SU-DHL-6 (cell line): ENCODE results near the gene DNAAF8.

Experiments used
- H2AFZ ChIP-seq: fragments of 200-600 bp; sonication (generic); 2 replicates; pipeline ENCODE4 v1.6.1; 2014; ENCODE audit warnings: low read depth, mild to moderate bottlenecking, moderate library complexity, mixed read lengths, antibody characterized with exemption, low read length; ENCODE audit not compliant: severe bottlenecking
- H3F3A ChIP-seq: fragments of 200-600 bp; shearing (Covaris generic); 2 replicates; pipeline ENCODE4 v1.6.0; 2016; ENCODE audit warnings: antibody characterized with exemption, mild to moderate bottlenecking; ENCODE audit not compliant: insufficient read depth
- H3K27ac ChIP-seq: fragments of 200-600 bp; sonication (generic); 2 replicates; pipeline ENCODE4 v1.5.1; 2016; ENCODE audit warnings: low read depth, mild to moderate bottlenecking, low read length, moderate library complexity, mixed read lengths
- H3K27me3 ChIP-seq: fragments of 200-600 bp; sonication (generic), shearing (Covaris generic); 2 replicates; pipeline ENCODE4 v1.6.0; 2014; ENCODE audit warnings: mild to moderate bottlenecking, low read length
- H3K36me3 ChIP-seq: fragments of 200-600 bp; sonication (generic); 2 replicates; pipeline ENCODE4 v1.6.1; 2014; ENCODE audit warnings: mild to moderate bottlenecking, low read length, mixed read lengths
- H3K4me2 ChIP-seq: fragments of 300-600, 200-600 bp; shearing (Covaris generic), sonication (generic); 2 replicates; pipeline ENCODE4 v1.6.0; 2014; ENCODE audit warnings: low read length, low read depth, mild to moderate bottlenecking; ENCODE audit not compliant: poor library complexity, severe bottlenecking
- H3K4me3 ChIP-seq: fragments of 200-600 bp; sonication (generic); 2 replicates; pipeline ENCODE4 v1.5.1; 2014; ENCODE audit warnings: antibody characterized with exemption, low read length, mild to moderate bottlenecking, mixed read lengths; ENCODE audit not compliant: insufficient read depth, poor library complexity, severe bottlenecking
- H3K79me2 ChIP-seq: fragments of 200-600 bp; sonication (generic); 2 replicates; pipeline ENCODE4 v1.6.1; 2014; ENCODE audit warnings: mild to moderate bottlenecking, low read length, moderate library complexity; ENCODE audit not compliant: insufficient read depth
- H3K9ac ChIP-seq: fragments of 200-600 bp; sonication (generic); 2 replicates; pipeline ENCODE4 v1.7.0; 2014; ENCODE audit warnings: mild to moderate bottlenecking, low read length
- H3K9me2 ChIP-seq: fragments of 200-600 bp; sonication (generic); replicated peaks from 2 replicates; pipeline ENCODE4 v1.6.1; 2014; ENCODE audit warnings: low read length; ENCODE audit not compliant: insufficient read depth
- H3K9me3 ChIP-seq: fragments of 200-600 bp; sonication (generic); 2 replicates; pipeline ENCODE4 v1.6.1; 2014; ENCODE audit warnings: low read length, mixed read lengths; ENCODE audit not compliant: insufficient read depth
- H4K20me1 ChIP-seq: fragments of 200-600 bp; sonication (generic); 2 replicates; pipeline ENCODE4 v1.6.1; 2014; ENCODE audit warnings: low read depth, mild to moderate bottlenecking, antibody characterized with exemption, low read length, moderate library complexity, mixed read lengths
- EZH2phosphoT487 ChIP-seq: fragments of 200-600 bp; sonication (generic), shearing (Covaris generic); conservative IDR thresholded peaks from 2 replicates; pipeline ENCODE4 v1.6.1; 2018; ENCODE audit warnings: mild to moderate bottlenecking, antibody characterized with exemption, low read length, moderate library complexity, mixed read lengths
- TF ChIP-seq, protein P1 (sequence below): fragments of 200-600 bp; sonication (generic); IDR thresholded peaks from one replicate; pipeline ENCODE4 v1.5.1; 2017; ENCODE audit warnings: antibody characterized with exemption, mild to moderate bottlenecking, low read length, moderate library complexity; ENCODE audit not compliant: insufficient read depth, poor library complexity, severe bottlenecking

The DNAAF8 gene

DNA sequence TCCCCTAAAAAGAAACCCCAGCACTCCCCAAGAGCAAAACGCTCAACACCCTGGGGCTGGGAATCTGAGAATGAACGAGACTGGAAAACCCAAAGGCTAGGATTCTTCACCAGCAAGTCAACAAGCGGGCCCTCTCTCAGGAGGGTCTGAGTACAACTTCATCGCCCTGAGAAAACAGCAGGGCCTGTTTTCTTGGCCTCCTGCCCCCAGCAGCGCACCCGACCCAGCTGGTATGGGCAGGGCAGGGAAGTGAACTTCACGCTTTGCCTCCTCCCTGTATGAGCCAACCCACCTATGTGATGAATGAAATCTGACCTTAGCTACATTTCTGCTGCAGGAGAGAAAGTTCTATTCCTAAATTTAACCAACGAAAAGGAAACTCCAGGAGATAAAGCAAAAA lies 29.8 kb upstream of the DNAAF8 start:
- no peaks in the 10 kb centered on the region for H4K20me1 ChIP-seq

DNA sequence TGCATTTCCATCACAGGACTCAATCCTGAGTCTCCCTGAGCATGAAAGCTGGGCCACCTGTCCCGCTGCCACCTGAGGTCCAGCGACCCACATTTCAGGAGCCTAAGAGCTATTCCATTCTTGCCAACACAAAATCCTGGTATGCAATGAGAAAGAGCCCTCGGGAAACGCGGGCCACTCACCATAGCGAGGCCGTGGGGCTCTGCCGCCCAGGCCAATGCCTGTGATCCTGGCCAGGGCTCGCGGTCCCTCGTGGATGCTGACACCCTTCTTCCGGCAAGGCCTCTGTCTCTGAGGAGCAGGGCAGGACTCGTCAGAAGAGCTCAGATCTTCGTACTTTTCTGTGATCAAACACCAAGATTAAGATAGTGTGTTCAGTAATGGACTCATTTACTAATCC lies 29.4 kb upstream of the DNAAF8 start:
- no peak overlapping the region for H3K4me2 ChIP-seq
- no peaks in the 10 kb centered on the region for H4K20me1 ChIP-seq
- TF ChIP-seq, protein P1, sequence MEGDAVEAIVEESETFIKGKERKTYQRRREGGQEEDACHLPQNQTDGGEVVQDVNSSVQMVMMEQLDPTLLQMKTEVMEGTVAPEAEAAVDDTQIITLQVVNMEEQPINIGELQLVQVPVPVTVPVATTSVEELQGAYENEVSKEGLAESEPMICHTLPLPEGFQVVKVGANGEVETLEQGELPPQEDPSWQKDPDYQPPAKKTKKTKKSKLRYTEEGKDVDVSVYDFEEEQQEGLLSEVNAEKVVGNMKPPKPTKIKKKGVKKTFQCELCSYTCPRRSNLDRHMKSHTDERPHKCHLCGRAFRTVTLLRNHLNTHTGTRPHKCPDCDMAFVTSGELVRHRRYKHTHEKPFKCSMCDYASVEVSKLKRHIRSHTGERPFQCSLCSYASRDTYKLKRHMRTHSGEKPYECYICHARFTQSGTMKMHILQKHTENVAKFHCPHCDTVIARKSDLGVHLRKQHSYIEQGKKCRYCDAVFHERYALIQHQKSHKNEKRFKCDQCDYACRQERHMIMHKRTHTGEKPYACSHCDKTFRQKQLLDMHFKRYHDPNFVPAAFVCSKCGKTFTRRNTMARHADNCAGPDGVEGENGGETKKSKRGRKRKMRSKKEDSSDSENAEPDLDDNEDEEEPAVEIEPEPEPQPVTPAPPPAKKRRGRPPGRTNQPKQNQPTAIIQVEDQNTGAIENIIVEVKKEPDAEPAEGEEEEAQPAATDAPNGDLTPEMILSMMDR = no peak
- no peak for TF ChIP-seq EZH2phosphoT487
- H3F3A ChIP-seq = no peaks in the 10 kb centered on the region
- H3K79me2 ChIP-seq = no peaks in the 10 kb centered on the region
- no peak overlapping the region for H3K4me3 ChIP-seq
- no peak overlapping the region for H3K27ac ChIP-seq
- no peaks in the 10 kb centered on the region for H3K27me3 ChIP-seq
- H3K9ac ChIP-seq = no peak overlapping the region
- H2AFZ ChIP-seq = no peak overlapping the region
- H3K9me3 ChIP-seq = no peaks in the 10 kb centered on the region
- no peaks in the 10 kb centered on the region for H3K9me2 ChIP-seq
- no peaks in the 10 kb centered on the region for H3K36me3 ChIP-seq

More for the DNA sequence above, 29.8 kb upstream of the DNAAF8 start:
- H3F3A ChIP-seq = no peaks in the 10 kb centered on the region
- H3K4me2 ChIP-seq = no peak overlapping the region
- H3K9ac ChIP-seq = no peak overlapping the region
- no peak overlapping the region for H3K4me3 ChIP-seq
- TF ChIP-seq, protein P1 = no peak
- no peak for TF ChIP-seq EZH2phosphoT487
- no peaks in the 10 kb centered on the region for H3K9me3 ChIP-seq
- no peak overlapping the region for H3K27ac ChIP-seq
- no peak overlapping the region for H2AFZ ChIP-seq
- H3K27me3 ChIP-seq = no peaks in the 10 kb centered on the region
- no peaks in the 10 kb centered on the region for H3K9me2 ChIP-seq
- no peaks in the 10 kb centered on the region for H3K79me2 ChIP-seq
- no peaks in the 10 kb centered on the region for H3K36me3 ChIP-seq

DNA sequence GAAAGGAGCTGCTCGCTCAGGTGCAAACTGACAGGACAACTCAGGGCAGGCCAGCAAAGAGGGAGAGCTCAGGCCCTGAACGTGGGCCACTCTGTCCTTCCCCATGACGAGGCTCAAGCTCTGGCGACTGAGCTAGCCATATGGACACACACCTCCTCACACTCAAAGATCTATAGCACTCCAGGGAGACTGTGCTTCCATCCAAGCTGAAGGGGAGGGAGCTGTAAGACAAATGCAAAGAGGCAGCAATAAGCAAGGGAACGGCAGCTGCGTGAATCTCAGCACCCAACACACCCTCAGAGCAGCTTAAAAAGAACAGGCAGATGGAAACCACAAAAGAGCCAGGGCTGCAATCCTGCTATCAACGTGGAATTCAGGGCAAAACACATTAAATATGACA lies 27.5 kb upstream of the DNAAF8 start:
- no peak overlapping the region for H3K27ac ChIP-seq
- no peak overlapping the region for H2AFZ ChIP-seq
- no peak overlapping the region for H3K4me2 ChIP-seq
- no peaks in the 10 kb centered on the region for H3K9me3 ChIP-seq
- H3K9me2 ChIP-seq = no peaks in the 10 kb centered on the region
- H3K36me3 ChIP-seq = no peaks in the 10 kb centered on the region
- TF ChIP-seq, protein P1 = no peak
- no peak for TF ChIP-seq EZH2phosphoT487
- H3K79me2 ChIP-seq = no peaks in the 10 kb centered on the region
- H3K4me3 ChIP-seq = no peak overlapping the region
- no peaks in the 10 kb centered on the region for H3K27me3 ChIP-seq
- H3K9ac ChIP-seq = no peak overlapping the region
- no peaks in the 10 kb centered on the region for H4K20me1 ChIP-seq
- H3F3A ChIP-seq = no peaks in the 10 kb centered on the region

DNA sequence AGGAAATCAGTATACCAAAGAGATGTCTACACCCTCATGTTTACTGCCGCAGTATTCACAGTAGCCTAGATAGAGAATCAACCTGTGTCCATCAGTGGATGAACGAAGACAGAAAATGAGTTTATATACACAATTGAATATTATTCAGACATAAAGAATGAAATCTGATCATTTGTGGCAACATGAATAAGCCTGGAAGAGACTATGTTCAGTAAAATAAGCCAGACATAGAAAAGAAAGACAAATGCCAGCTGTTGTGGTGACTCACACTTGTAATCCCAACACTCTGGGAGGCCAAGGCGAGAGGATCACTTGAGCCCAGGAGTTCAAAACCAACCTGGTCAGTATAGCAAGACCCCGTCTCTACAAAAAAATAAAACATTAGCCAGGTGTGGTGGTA lies 24.9 kb upstream of the DNAAF8 start:
- Histone ChIP-seq H2AFZ (no peak overlapping the region), H3F3A (no peaks in the 10 kb centered on the region), H3K4me2 (no peak overlapping the region), H3K9ac (no peak overlapping the region), H3K79me2 (no peaks in the 10 kb centered on the region), H3K9me3 (no peaks in the 10 kb centered on the region), H3K27ac (no peak overlapping the region), H3K36me3 (no peaks in the 10 kb centered on the region), H3K9me2 (no peaks in the 10 kb centered on the region), H3K27me3 (no peaks in the 10 kb centered on the region), H4K20me1 (no peaks in the 10 kb centered on the region), H3K4me3 (no peak overlapping the region)
- TF ChIP-seq EZH2phosphoT487 = no peak
- TF ChIP-seq, protein P1 = no peak
